Subcutaneous adipose tissue (tissue), 4 donors: ENCODE data around the gene SKI. TPM values are rescaled to one million over a fixed set of nuclear protein-coding genes. Genes with fewer than 3 reads are reported as not detected.

Experiments
- CTCF ChIP-seq: fragments of 450-650 bp; IDR thresholded peaks from one replicate; pipeline ENCODE4 v1.5.1; 2016; ENCODE audit warnings: low read depth, mild to moderate bottlenecking, control low read depth, antibody characterized with exemption, moderate library complexity
- total RNA-seq, 4 donors: library from RNA; depleted of rRNA; stranded (reverse); fragments of >200 nt; gene quantifications; one replicate each; pipeline ENCODE4 v1.1.0, GENCODE V29; 2016

SKI gene
- total RNA-seq, 4 donors from 2014 or later = 24.3 to 67.6 (median 27.8) TPM

- no peak for TF ChIP-seq CTCF
Observed at GRCh38 chr1:2283991-2284895, 56.1 kb downstream of the SKI start.

GRCh38 chr1:2284932-2285331 is 56.8 kb downstream of the SKI start:
- TF ChIP-seq CTCF = no peak

GRCh38 chr1:2286923-2287322 is 58.8 kb downstream of the SKI start:
- no peak for TF ChIP-seq CTCF

- no peak for TF ChIP-seq CTCF
Observed at GRCh38 chr1:2287649-2288048, 59.5 kb downstream of the SKI start.

- no peak for TF ChIP-seq CTCF
Observed at GRCh38 chr1:2288311-2288710, 60.2 kb downstream of the SKI start.

- no peak for TF ChIP-seq CTCF
Observed at GRCh38 chr1:2288816-2289536, 60.9 kb downstream of the SKI start.

GRCh38 chr1:2289607-2290006 is 61.5 kb downstream of the SKI start:
- no peak for TF ChIP-seq CTCF
